HG03342 (cell line): ENCODE results near the gene CYCS.
"Not testable (repeated sequence)": the region's sequence is repeated elsewhere in the genome, so short reads cannot be mapped to it uniquely, and the experiment has no call there.

Experiments used
- ATAC-seq: cut with Tn5 transposase; IDR thresholded peaks from one replicate; pipeline ENCODE4 v1.9.1; 2021; ENCODE audit warnings: mild to moderate bottlenecking, moderate library complexity; ENCODE audit not compliant: unreplicated experiment

Gene CYCS

GRCh38 chr7:25119102-25119501, 6.0 kb downstream of the CYCS start:
- no peak for ATAC-seq

GRCh38 chr7:25118048-25118753, 6.9 kb downstream of the CYCS start:
- ATAC-seq, result peak; percentile 39

GRCh38 chr7:25117226-25118047, 7.6 kb downstream of the CYCS start:
- peak; percentile 79 for ATAC-seq

- no peak for ATAC-seq
Observed at GRCh38 chr7:25116621-25117020, 8.4 kb downstream of the CYCS start.

GRCh38 chr7:25110514-25110913, 14.5 kb downstream of the CYCS start:
- ATAC-seq, result not testable (repeated sequence)

- ATAC-seq, result no peak
Observed at GRCh38 chr7:25109276-25109675, 15.8 kb downstream of the CYCS start.

- ATAC-seq, result no peak
Observed at GRCh38 chr7:25105911-25106310, 19.1 kb downstream of the CYCS start.

- ATAC-seq, result no peak
Observed at GRCh38 chr7:25103773-25104172, 21.3 kb downstream of the CYCS start.

- ATAC-seq, result no peak
Observed at GRCh38 chr7:25101817-25102216, 23.2 kb downstream of the CYCS start.

- peak; percentile 67 for ATAC-seq
Observed at GRCh38 chr7:25098096-25099046, 26.7 kb downstream of the CYCS start.

- no peak for ATAC-seq
Observed at GRCh38 chr7:25095516-25096345, 29.3 kb downstream of the CYCS start.

GRCh38 chr7:25093268-25093826, 31.7 kb downstream of the CYCS start:
- peak; percentile 78 for ATAC-seq

GRCh38 chr7:25091779-25092178, 33.3 kb downstream of the CYCS start:
- ATAC-seq, result no peak

GRCh38 chr7:25091176-25091575, 33.9 kb downstream of the CYCS start:
- ATAC-seq, result no peak

GRCh38 chr7:25090374-25090773, 34.7 kb downstream of the CYCS start:
- no peak for ATAC-seq

GRCh38 chr7:25087855-25088254, 37.2 kb downstream of the CYCS start:
- ATAC-seq, result peak; percentile 95

GRCh38 chr7:25084821-25085220, 40.2 kb downstream of the CYCS start:
- no peak for ATAC-seq

GRCh38 chr7:25083201-25083600, 41.9 kb downstream of the CYCS start:
- ATAC-seq, result no peak

GRCh38 chr7:25082041-25082440, 43.0 kb downstream of the CYCS start:
- ATAC-seq, result not testable (repeated sequence)

GRCh38 chr7:25077096-25077495, 48.0 kb downstream of the CYCS start:
- ATAC-seq, result no peak
